ENCODE results near the gene COL19A1.

DNA sequence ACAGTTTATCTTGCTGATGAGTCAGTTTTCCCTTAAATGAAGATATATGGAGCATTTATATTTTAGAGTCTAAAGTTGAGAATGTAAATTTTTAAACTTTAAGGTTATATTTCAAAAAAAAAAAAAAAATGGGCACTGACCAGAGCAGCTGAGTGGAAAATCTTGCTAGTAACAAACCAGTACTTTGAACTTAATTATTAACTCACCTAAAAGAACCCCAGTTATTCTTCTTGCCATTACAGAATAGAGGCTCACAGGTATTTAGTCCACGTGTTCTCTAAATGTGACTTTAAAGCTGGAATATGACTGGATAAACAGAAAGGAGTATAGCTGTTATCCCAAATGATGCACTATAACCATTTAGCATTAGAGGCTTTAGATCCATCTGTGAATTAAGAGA, 258.1 kb downstream of the COL19A1 start:
- no peak for TF ChIP-seq EZH2phosphoT487 (IDR thresholded peaks at IDR 0.05; ENCODE audit: low read depth)
- no peak for TF ChIP-seq CTCF (IDR thresholded peaks at IDR 0.05; ENCODE audit: low read depth, low read length)

Measured in OCI-LY3 (cell line).